ENCODE measurements around the gene TTL. TPM values are rescaled to one million over a fixed set of nuclear protein-coding genes. Genes with fewer than 3 reads are reported as not detected.
"Not testable (repeated sequence)": the region's sequence is repeated elsewhere in the genome, so short reads cannot be mapped to it uniquely, and the experiment has no call there.

TTL gene
- total and polyA plus RNA-seq, 2 of the 13 experiments (the other 11 are each of a cell fraction or from before 2014, with no cell fraction given) = 19.0 to 59.8 TPM

DNA sequence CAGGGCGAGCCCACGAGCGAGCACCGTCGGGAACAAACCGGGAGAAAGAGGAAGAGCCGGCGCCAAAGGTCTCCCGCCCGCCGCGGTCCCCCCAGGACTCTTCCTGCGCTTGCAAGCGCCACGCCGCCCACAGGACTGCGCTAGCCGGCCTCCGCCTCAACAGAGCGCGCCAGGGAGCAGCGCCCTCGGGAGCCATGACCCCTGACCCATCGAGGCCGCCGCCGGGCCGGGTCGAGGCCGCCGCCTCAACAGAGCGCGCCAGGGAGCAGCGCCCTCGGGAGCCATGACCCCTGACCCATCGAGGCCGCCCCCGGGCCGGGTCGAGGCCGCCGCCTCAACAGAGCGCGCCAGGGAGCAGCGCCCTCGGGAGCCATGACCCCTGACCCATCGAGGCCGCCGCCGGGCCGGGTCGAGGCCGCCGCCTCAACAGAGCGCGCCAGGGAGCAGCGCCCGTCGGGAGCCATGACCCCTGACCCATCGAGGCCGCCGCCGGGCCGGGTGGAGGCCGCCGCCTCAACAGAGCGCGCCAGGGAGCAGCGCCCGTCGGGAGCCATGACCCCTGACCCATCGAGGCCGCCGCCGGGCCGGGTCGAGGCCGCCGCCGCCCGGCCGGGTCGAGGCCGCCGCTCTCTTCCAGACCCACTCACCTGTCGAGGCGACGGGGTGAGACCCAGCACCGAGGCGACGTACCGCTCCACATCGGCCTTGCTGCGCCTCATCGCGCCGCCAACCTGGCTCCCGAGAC, 49.0 kb upstream of the TTL start (continued):
- 0 out of 2 replicates have a peak, but pooled peaks have one; percentile 10 for TF ChIP-seq CTCF (CRISPR knock-in tag; IDR thresholded peaks at IDR 0.05)
- peak; percentile 68; the same call in 1 of the 2 replicates for TF ChIP-seq ZFP91 (CRISPR knock-in tag; IDR thresholded peaks at IDR 0.05; ENCODE audit: borderline replicate concordance)
- 0 out of 2 replicates have a peak, but pooled peaks have one; percentile 15 for TF ChIP-seq IRF2 (CRISPR knock-in tag; IDR thresholded peaks at IDR 0.05)
- peak; percentile 22; the same call in 1 of the 2 replicates for TF ChIP-seq REPIN1 (CRISPR knock-in tag; IDR thresholded peaks at IDR 0.05; ENCODE audit: borderline replicate concordance, low read depth)
- TF ChIP-seq SALL1 (CRISPR knock-in tag; IDR thresholded peaks at IDR 0.05) = peak; percentile 48; the same call in 1 of the 2 replicates
- peak; percentile 90 to 95 for TF ChIP-seq HMGXB4 (CRISPR knock-in tag; IDR thresholded peaks at IDR 0.05; ENCODE audit: borderline replicate concordance in 1 of 2, low read depth in 1 of 2)
- peak; percentile 55 for TF ChIP-seq HNRNPLL (IDR thresholded peaks at IDR 0.05; ENCODE audit: low read depth, low read length, poor library complexity, severe bottlenecking)
- 0 out of 2 replicates have a peak, but pooled peaks have one; percentile 37 for TF ChIP-seq ZNF678 (CRISPR knock-in tag; IDR thresholded peaks at IDR 0.05)
- TF ChIP-seq ZBTB38 (CRISPR knock-in tag; IDR thresholded peaks at IDR 0.05) = peak; percentile 56; the same call in 1 of the 2 replicates
- TF ChIP-seq, protein P1, sequence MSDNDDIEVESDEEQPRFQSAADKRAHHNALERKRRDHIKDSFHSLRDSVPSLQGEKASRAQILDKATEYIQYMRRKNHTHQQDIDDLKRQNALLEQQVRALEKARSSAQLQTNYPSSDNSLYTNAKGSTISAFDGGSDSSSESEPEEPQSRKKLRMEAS (IDR thresholded peaks at IDR 0.05) = peak; percentile 51
- peak; percentile 96 for TF ChIP-seq ZNF777 (CRISPR knock-in tag; IDR thresholded peaks at IDR 0.05)
- 0 out of 2 replicates have a peak, but pooled peaks have one; percentile 39 for TF ChIP-seq ZNF563 (CRISPR knock-in tag; IDR thresholded peaks at IDR 0.05)
- peak; percentile 43; the same call in 1 of the 2 replicates for TF ChIP-seq KMT2A (CRISPR knock-in tag; IDR thresholded peaks at IDR 0.05)
- 0 out of 2 replicates have a peak, but pooled peaks have one; percentile 46 for TF ChIP-seq ZMAT3 (CRISPR knock-in tag; conservative IDR thresholded peaks at IDR 0.05)
- peak; percentile 25; the same call in 1 of the 2 replicates for TF ChIP-seq KAT7 (CRISPR knock-in tag; IDR thresholded peaks at IDR 0.05; ENCODE audit: borderline replicate concordance)
- 0 out of 2 replicates have a peak, but pooled peaks have one; percentile 26 for TF ChIP-seq ZFAT (CRISPR knock-in tag; conservative IDR thresholded peaks at IDR 0.05)
- 0 out of 2 replicates have a peak, but pooled peaks have one; percentile 21 for TF ChIP-seq GABPA (IDR thresholded peaks at IDR 0.05; ENCODE audit: low read depth, low read length)
- TF ChIP-seq GABPA (CRISPR knock-in tag; IDR thresholded peaks at IDR 0.05; ENCODE audit: low read depth) = not testable (repeated sequence)
- TF ChIP-seq MYPOP (CRISPR knock-in tag; IDR thresholded peaks at IDR 0.05) = peak; percentile 71
